IPS-NIHi7 (cell line): ENCODE data around the gene SNAPC2.

Source experiments
- DNase-seq: peaks from one replicate; pipeline ENCODE4 v3.0.0; 2012; ENCODE audit warnings: mixed read lengths; ENCODE audit errors: extremely low spot score

Gene SNAPC2

GRCh38 chr19:7919610-7920518 is at the start of gene SNAPC2:
Gene SNAPC2 (plus strand): TSS chr19:7920338. CDS start chr19:7920367, 29 bp downstream.
- DNase-seq = peak; percentile 80

GRCh38 chr19:7870571-7871436 is 49.3 kb upstream of the SNAPC2 start:
- DNase-seq = peak; percentile 66

DNA sequence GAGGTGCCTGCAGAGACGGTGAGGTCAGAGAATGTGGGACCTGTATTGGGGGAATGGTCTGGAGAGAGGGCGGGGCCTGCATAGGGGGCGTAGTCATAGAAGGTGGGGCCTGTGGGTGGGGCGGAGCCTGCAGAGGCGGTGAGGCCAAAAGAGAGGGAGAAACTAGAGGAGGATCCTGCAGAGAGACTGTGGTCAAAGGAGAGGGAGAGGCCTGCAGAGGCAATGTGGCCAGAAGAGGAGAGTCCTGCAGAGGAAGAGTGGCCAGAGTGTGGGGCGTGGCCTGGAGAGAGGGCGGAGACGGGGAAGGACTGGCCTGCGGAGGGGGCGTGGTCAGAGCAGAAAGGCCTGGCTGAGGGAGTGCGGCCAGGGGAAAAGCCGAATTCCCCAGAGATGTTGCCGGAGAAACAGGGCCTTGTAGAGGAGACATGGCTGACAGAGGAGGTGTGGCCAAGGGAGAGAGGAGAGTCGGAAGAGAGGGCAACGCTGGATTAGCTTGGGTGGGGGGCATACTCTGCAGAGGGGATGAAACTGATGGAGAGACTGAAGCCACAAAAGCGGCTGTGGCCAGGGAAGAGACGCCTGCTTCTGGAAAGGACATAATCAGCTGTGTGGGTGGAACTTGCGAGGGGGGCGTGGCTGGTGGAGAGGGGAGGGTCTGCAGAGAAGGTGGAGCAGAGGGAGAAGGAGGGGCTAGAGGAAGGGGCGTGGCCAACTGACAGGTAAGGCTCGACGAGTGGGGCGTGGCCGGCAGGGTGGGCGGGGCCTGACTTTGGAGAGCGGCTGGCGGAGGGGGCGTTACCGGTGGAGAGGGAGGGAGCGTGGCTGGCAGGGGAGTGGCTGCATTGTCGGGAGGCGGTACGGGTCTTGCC is 48.5 kb upstream of the SNAPC2 start:
- DNase-seq = peak; percentile 77

GRCh38 chr19:7872306-7873204 is 47.6 kb upstream of the SNAPC2 start:
- no peak for DNase-seq

- DNase-seq = no peak
Measured at GRCh38 chr19:7873304-7874075, 46.6 kb upstream of the SNAPC2 start.

- DNase-seq = peak; percentile 87
Measured at GRCh38 chr19:7874076-7874896, 45.9 kb upstream of the SNAPC2 start, which contains the start of gene PRR36. Gene PRR36 (minus strand): TSS chr19:7874390. CDS start chr19:7873689, 701 bp downstream.

- no peak for DNase-seq
Measured at GRCh38 chr19:7874897-7875273, 45.3 kb upstream of the SNAPC2 start.

DNA sequence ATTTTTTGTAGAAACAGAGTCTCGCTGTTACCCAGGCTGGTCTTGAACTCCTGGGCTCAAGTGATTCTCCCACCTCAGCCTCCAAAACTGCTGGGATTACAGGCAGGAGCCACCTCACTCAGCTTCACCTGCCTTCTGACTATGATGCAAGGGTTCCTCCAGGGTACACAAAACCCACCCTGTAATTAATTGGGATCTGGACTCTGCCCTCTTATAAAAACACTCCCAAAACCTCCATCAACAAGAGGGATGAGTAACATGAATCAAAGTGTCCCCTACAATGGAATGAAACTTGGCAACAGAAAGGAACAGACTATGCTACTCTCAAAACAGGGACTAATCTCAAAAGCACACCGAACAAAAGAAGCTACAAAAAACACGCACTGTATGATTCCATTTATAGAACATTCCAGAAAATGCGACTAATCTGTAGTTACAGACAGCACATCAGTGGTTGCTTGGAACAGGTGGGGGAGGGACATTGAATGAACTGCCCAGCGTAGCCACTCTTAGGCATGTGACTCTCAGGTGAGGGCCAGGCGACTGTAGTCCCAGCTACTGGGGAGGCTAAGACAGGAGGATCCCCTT is 42.8 kb upstream of the SNAPC2 start:
- no peak for DNase-seq

- DNase-seq = no peak
Measured at GRCh38 chr19:7879111-7879807, 40.9 kb upstream of the SNAPC2 start.

- DNase-seq = no peak
Measured at GRCh38 chr19:7879836-7880235, 40.3 kb upstream of the SNAPC2 start.

DNA sequence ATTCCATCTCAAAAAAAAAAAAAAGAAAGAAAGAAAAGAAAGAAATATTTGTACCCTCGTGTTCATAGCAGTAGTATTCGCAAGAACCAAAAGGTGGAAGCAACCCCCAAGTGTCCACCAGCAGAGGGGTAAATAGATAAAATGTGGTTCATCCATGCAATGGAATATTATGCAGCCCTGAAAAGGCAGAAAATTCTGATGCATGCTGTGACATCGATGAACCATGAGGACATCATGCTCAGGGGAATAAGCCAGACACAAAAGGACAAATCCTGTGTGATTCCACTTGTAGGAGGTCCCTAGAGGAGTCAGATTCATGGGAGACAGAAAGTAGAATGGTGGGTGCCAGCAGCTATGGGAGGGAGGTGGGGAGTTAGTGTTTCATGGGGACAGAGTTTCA is 38.2 kb upstream of the SNAPC2 start:
- DNase-seq = no peak

DNA sequence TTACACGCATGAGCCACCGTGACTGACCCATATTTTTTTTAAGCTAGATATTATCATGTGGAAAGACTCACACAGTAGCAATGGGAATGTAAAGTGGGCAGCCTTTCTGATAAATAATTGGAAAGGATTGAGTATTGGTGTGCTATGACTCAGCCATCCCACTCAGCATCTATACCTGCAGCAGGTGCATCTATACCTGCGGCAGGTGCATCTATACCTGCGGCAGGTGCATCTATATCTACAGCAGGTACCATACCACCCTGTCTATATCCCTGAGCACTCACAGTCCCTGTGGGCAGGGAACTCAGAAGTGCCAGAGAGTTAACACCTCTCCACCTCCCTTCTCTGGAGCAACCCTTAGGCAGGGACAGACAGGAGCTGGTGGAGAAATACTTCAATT is 37.0 kb upstream of the SNAPC2 start:
- DNase-seq = no peak

- DNase-seq = no peak
Measured at GRCh38 chr19:7883796-7884570, 36.2 kb upstream of the SNAPC2 start.

DNA sequence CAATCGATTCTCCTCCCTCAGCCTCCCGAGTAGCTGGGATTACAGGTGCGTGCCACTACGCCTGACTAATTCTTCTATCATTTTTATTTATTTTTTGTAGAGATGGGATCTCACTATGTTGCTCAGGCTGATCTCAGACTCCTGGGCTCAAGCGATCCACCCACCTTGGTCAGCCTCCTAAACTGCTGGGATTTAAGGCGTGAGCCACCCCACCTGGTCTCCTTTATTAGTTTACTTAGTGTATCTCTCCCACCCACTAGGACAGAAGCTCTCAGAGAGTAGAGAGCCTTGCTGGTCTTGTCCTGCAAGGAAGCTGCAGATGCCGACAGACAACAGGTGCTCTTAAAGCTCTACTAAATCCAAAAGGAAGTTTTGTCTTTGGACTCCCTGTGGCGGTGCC is 34.3 kb upstream of the SNAPC2 start:
- DNase-seq = no peak

- no peak for DNase-seq
Measured at GRCh38 chr19:7887408-7888144, 32.6 kb upstream of the SNAPC2 start.

DNA sequence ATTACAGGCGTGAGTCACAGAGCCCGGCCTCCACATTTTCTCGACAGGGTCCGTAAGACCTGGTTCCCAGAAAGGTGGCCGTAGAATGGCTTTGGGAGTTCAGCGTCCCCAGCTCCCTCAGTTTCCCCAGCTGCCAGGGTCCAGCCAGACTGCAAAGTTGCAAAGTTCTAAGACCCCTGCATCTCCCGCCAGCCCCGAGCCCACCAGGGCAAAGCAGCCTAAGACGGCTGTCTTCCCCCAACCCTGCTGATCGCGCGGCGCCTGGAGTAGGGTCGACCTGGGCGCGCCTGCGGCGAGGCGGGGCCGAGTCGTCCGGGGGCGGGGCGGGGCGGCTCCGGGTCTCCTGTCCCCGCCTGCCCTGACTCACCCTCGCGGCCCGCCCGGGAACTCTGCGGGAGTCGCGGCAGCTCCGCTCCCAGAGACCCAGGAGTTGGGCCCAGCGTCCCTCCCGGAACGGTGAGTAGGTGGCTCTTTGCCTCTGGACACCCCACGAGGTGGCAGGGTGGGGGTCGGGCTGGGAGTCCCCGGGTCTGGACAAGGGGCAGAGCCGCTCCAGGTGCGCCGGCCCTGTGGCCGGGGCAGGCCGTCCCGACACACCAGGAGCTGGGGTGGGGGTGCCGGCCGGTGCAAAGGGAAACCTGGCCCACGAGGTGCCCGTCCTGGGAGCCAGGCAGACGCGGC is 31.9 kb upstream of the SNAPC2 start, which contains the start of gene LRRC8E:
LRRC8E (plus strand) TSS at position 366 of the 681 bp plus-strand sequence. CDS start 7,094 bp downstream, outside the sequence.
- DNase-seq = peak; percentile 89
